Stimulated activated naive CD4-positive, alpha-beta T cell treated with Interleukin-2 at 50 U/mL for 16 hours (primary cell): ENCODE data around the gene CEP126.
"Not testable (repeated sequence)": the region's sequence is repeated elsewhere in the genome, so short reads cannot be mapped to it uniquely, and the experiment has no call there.

ENCODE experiments used
- DNase-seq: peaks from one replicate; lab custom pipeline; 2025; lab: John Stamatoyannopoulos, UW

Gene CEP126

GRCh38 chr11:101929294-101929915, 14.6 kb downstream of the CEP126 start:
- DNase-seq, result no peak

- no peak for DNase-seq
These were observed 16.9 kb downstream of the CEP126 start for GRCh38 chr11:101931692-101932091.

GRCh38 chr11:101940901-101941520, 26.2 kb downstream of the CEP126 start:
- no peak for DNase-seq

- DNase-seq, result no peak
These were observed 30.1 kb downstream of the CEP126 start for GRCh38 chr11:101944923-101945322.

- DNase-seq, result no peak
These were observed 30.6 kb downstream of the CEP126 start for GRCh38 chr11:101945448-101945847.

- DNase-seq, result no peak
These were observed 34.9 kb downstream of the CEP126 start for GRCh38 chr11:101949680-101950220.

GRCh38 chr11:101955278-101955677, 40.5 kb downstream of the CEP126 start:
- no peak for DNase-seq

- no peak for DNase-seq
These were observed 40.9 kb downstream of the CEP126 start for GRCh38 chr11:101955701-101956100.

GRCh38 chr11:101960231-101960630, 45.4 kb downstream of the CEP126 start:
- DNase-seq, result no peak

GRCh38 chr11:101964200-101964599, 49.4 kb downstream of the CEP126 start:
- not testable (repeated sequence) for DNase-seq

- no peak for DNase-seq
These were observed 59.4 kb downstream of the CEP126 start for GRCh38 chr11:101974255-101974654.

GRCh38 chr11:101974771-101975170, 60.0 kb downstream of the CEP126 start:
- DNase-seq, result no peak

GRCh38 chr11:101975734-101976133, 60.9 kb downstream of the CEP126 start:
- DNase-seq, result no peak

GRCh38 chr11:101987370-101987769, 72.6 kb downstream of the CEP126 start:
- no peak for DNase-seq

- no peak for DNase-seq
These were observed 78.4 kb downstream of the CEP126 start for GRCh38 chr11:101993172-101993571.

- DNase-seq, result not testable (repeated sequence)
These were observed 79.3 kb downstream of the CEP126 start for GRCh38 chr11:101994052-101994469.

GRCh38 chr11:101996111-101996510, 81.3 kb downstream of the CEP126 start:
- DNase-seq, result no peak

- DNase-seq, result no peak
These were observed 87.0 kb downstream of the CEP126 start for GRCh38 chr11:102001657-102002338.

GRCh38 chr11:102004220-102004619, 89.4 kb downstream of the CEP126 start:
- DNase-seq, result no peak

GRCh38 chr11:102005306-102005705, 90.5 kb downstream of the CEP126 start:
- no peak for DNase-seq

GRCh38 chr11:102006835-102007566, 92.2 kb downstream of the CEP126 start:
- DNase-seq, result no peak
